Neural cell (in vitro differentiated cells): Measurements from ENCODE around the gene WDR31.

Experiments used
- CTCF ChIP-seq: fragments of 450-650 bp; IDR thresholded peaks from 2 replicates; pipeline ENCODE4 v1.5.1; 2014; ENCODE audit warnings: antibody characterized with exemption, mild to moderate bottlenecking, moderate library complexity; ENCODE audit not compliant: poor library complexity, severe bottlenecking
- POLR2AphosphoS5 ChIP-seq: IDR thresholded peaks from 2 replicates; pipeline ENCODE4 v1.6.1; 2012

DNA sequence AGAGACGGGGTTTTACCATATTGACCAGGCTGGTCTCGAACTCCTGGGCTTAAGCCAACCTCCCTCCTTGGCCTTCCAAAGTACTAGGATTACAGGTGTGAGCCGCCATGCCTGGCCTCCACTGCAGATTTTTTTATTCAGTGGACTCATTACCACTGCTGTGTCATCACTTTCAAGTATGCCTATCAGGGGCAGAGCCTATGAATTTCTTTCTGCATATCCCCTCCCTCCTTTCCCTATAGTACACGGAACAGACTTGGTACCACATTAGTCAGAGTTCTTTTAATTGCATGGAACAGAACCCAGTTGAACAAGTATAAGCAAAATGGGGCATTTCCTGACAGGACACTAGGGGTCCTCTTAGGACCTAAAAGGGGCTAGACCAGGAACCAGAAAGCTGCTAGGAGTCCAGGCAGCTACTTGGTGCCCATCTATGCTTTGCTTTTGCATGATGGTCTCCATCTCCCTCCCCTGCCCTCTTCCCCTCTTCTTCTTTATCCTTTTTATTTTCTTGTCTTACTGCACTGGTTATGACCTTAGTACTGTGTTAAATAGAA, 15.0 kb upstream of the WDR31 start:
- no peak for TF ChIP-seq CTCF
- TF ChIP-seq POLR2AphosphoS5, result no peak
